ENCODE measurements around the gene SNX6.

The SNX6 gene

DNA sequence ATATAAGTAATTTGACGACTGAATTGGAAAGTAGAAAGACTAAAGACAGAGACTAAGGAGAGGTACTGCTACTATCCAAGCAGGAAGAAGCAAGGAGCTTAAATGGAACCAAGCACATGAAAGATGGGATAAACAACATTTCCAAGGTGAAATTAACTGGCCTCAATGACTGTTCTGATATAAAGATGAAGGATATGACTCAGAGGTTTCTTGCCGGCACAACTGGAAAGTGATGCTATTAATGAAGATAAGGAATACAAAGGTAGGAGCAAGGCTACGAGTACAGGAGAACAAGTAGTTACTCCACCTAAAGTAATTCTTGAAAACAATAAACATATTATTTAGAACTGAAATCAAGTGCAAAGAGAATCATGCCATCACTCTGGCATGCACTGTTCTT, 6.4 kb downstream of the SNX6 start:
- no peaks in the 10 kb centered on the region for H3K27me3 ChIP-seq
- no peak for DNase-seq
- H3K4me1 ChIP-seq = no peaks in the 10 kb centered on the region
- TF ChIP-seq CTCF (IDR thresholded peaks at IDR 0.05; ENCODE audit: low read depth, low read length) = no peak
- H3K36me3 ChIP-seq = peaks cover 32% of the 10 kb centered on the region
- no peaks in the 10 kb centered on the region for H3K9me3 ChIP-seq
- no peak overlapping the region for H3K4me3 ChIP-seq (ENCODE audit: low read depth, low read length)

GRCh38 chr14:34620839-34621238, 9.1 kb downstream of the SNX6 start:
- H3K36me3 ChIP-seq = peaks cover 37% of the 10 kb centered on the region
- no peak for TF ChIP-seq CTCF (IDR thresholded peaks at IDR 0.05; ENCODE audit: low read depth, low read length)
- no peak for DNase-seq

GRCh38 chr14:34620115-34620514, 9.8 kb downstream of the SNX6 start:
- no peak for TF ChIP-seq CTCF (IDR thresholded peaks at IDR 0.05; ENCODE audit: low read depth, low read length)
- Histone ChIP-seq H3K4me1 (no peaks in the 10 kb centered on the region), H3K27me3 (no peaks in the 10 kb centered on the region), H3K4me3 (ENCODE audit: low read depth, low read length) (no peak overlapping the region), H3K9me3 (no peaks in the 10 kb centered on the region), H3K36me3 (peaks cover 35% of the 10 kb centered on the region)
- no peak for DNase-seq

More at GRCh38 chr14:34620839-34621238, 9.1 kb downstream of the SNX6 start:
- H3K4me1 ChIP-seq = no peaks in the 10 kb centered on the region
- H3K4me3 ChIP-seq (ENCODE audit: low read depth, low read length) = no peak overlapping the region
- no peaks in the 10 kb centered on the region for H3K27me3 ChIP-seq
- H3K9me3 ChIP-seq = no peaks in the 10 kb centered on the region

- no peaks in the 10 kb centered on the region for H3K4me1 ChIP-seq
- no peaks in the 10 kb centered on the region for H3K9me3 ChIP-seq
- H3K4me3 ChIP-seq (ENCODE audit: low read depth, low read length) = no peak overlapping the region
- no peaks in the 10 kb centered on the region for H3K27me3 ChIP-seq
- DNase-seq = no peak
- peaks cover 33% of the 10 kb centered on the region for H3K36me3 ChIP-seq
- no peak for TF ChIP-seq CTCF (IDR thresholded peaks at IDR 0.05; ENCODE audit: low read depth, low read length)
These were observed 10.5 kb downstream of the SNX6 start for GRCh38 chr14:34619471-34619870.

- no peaks in the 10 kb centered on the region for H3K9me3 ChIP-seq
- peaks cover 17% of the 10 kb centered on the region for H3K36me3 ChIP-seq
- no peaks in the 10 kb centered on the region for H3K27me3 ChIP-seq
- H3K4me1 ChIP-seq = no peaks in the 10 kb centered on the region
- no peak for DNase-seq
- no peak for TF ChIP-seq CTCF (IDR thresholded peaks at IDR 0.05; ENCODE audit: low read depth, low read length)
- H3K4me3 ChIP-seq (ENCODE audit: low read depth, low read length) = no peak overlapping the region
These were observed 13.6 kb downstream of the SNX6 start for GRCh38 chr14:34616360-34616759.

DNA sequence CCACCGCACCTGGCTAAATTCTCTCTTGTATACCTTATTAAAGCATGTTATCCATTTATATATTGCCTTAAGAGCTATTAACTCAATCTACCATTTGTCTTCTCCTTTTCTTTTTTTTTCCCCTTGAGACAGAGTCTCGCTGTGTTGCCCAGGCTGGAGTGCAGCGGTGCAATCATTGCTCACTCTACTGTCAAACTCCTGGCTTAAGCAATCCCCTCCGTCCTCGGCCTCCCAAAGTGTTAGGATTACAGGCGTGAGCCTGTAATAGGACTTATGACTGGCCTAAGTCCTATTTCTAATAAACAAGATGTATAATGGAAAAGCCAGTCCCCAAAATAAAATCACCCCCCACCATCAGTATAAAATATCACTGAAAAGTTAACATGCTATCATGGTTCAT, 14.4 kb downstream of the SNX6 start:
- Histone ChIP-seq H3K27me3 (no peaks in the 10 kb centered on the region), H3K4me1 (no peaks in the 10 kb centered on the region), H3K36me3 (peaks cover 16% of the 10 kb centered on the region), H3K9me3 (no peaks in the 10 kb centered on the region), H3K4me3 (ENCODE audit: low read depth, low read length) (no peak overlapping the region)
- TF ChIP-seq CTCF (IDR thresholded peaks at IDR 0.05; ENCODE audit: low read depth, low read length) = no peak
- no peak for DNase-seq
